ENCODE results near the gene SAMD4A.

DNA sequence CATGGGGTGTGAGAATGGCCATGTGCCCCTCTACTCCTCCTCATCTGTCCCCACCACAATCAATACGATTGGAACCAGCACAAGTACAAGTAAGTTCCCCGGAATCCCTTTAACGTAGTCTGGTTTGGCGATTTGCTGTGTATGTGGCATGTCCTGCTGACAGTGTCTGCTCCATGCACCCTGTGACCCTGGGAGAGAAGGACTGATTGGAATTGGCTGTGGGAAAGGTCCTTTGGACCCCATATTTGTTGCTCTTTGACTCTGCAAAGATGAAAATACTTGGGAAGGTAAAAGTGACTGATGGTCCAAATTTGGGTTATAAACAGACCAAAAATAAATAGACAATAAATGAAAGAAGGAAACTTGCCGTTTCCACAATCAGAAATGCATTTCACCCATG is 135.6 kb downstream of the SAMD4A start:
- no peak for TF ChIP-seq NFIC (IDR thresholded peaks at IDR 0.05)
- no peak for TF ChIP-seq TCF12 (IDR thresholded peaks at IDR 0.05; ENCODE audit: low read depth)
- no peak for TF ChIP-seq EP300 (IDR thresholded peaks at IDR 0.05; ENCODE audit: borderline replicate concordance)
- TF ChIP-seq TEAD4 (IDR thresholded peaks at IDR 0.05) = no peak
- no peak for TF ChIP-seq CREB1 (IDR thresholded peaks at IDR 0.05; ENCODE audit: low read depth)
- TF ChIP-seq YY1 (IDR thresholded peaks at IDR 0.05; ENCODE audit: low read depth) = no peak
- TF ChIP-seq, protein P1, sequence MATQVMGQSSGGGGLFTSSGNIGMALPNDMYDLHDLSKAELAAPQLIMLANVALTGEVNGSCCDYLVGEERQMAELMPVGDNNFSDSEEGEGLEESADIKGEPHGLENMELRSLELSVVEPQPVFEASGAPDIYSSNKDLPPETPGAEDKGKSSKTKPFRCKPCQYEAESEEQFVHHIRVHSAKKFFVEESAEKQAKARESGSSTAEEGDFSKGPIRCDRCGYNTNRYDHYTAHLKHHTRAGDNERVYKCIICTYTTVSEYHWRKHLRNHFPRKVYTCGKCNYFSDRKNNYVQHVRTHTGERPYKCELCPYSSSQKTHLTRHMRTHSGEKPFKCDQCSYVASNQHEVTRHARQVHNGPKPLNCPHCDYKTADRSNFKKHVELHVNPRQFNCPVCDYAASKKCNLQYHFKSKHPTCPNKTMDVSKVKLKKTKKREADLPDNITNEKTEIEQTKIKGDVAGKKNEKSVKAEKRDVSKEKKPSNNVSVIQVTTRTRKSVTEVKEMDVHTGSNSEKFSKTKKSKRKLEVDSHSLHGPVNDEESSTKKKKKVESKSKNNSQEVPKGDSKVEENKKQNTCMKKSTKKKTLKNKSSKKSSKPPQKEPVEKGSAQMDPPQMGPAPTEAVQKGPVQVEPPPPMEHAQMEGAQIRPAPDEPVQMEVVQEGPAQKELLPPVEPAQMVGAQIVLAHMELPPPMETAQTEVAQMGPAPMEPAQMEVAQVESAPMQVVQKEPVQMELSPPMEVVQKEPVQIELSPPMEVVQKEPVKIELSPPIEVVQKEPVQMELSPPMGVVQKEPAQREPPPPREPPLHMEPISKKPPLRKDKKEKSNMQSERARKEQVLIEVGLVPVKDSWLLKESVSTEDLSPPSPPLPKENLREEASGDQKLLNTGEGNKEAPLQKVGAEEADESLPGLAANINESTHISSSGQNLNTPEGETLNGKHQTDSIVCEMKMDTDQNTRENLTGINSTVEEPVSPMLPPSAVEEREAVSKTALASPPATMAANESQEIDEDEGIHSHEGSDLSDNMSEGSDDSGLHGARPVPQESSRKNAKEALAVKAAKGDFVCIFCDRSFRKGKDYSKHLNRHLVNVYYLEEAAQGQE (IDR thresholded peaks at IDR 0.05; ENCODE audit: low read depth) = no peak
- no peak for TF ChIP-seq CEBPB (IDR thresholded peaks at IDR 0.05)
- no peak for TF ChIP-seq RAD21 (IDR thresholded peaks at IDR 0.05; ENCODE audit: low read depth)

Measured in Ishikawa (cell line).